ENCODE data around the gene DMRTC2.
"Not testable (repeated sequence)": the region's sequence is repeated elsewhere in the genome, so short reads cannot be mapped to it uniquely, and the experiment has no call there.

Gene DMRTC2

DNA sequence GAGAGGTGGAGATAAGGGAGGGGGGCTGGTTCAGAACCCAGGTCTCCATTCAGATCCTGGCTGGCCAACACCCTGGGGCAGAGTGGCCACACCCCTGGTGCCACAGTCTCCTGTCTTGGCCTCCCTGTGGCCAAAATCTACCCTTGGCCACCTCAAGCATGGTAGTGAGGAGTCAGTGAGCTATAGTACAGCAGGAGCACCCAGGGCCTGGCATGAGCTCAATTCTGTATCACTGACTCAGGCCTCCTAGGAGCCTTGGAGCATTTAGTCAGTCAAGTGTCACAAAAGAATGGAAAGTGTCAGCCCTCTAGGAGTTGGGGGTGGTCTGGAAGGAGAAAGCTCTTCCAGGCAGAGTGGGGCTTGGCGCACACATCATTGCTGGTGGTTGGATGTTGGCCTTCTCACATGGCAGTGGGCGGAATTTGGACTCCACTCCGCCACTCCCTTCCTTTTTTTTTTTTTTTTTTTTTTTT lies 25.6 kb downstream of the DMRTC2 start:
- H3K9me3 Mint-ChIP-seq = no peaks in the 10 kb centered on the region
- peaks cover 58% of the 10 kb centered on the region for H3K36me3 Mint-ChIP-seq (ENCODE audit: low read depth)
- H3K4me1 Mint-ChIP-seq (ENCODE audit: low read depth) = peaks cover 54% of the 10 kb centered on the region
- no peaks in the 10 kb centered on the region for H3K27me3 Mint-ChIP-seq (ENCODE audit: low read depth)
- peak overlapping the region; percentile 49 for H3K4me3 Mint-ChIP-seq
- H3K27ac Mint-ChIP-seq = peak overlapping the region; percentile 74
- DNase-seq (ENCODE audit: low spot score) = no peak

DNA sequence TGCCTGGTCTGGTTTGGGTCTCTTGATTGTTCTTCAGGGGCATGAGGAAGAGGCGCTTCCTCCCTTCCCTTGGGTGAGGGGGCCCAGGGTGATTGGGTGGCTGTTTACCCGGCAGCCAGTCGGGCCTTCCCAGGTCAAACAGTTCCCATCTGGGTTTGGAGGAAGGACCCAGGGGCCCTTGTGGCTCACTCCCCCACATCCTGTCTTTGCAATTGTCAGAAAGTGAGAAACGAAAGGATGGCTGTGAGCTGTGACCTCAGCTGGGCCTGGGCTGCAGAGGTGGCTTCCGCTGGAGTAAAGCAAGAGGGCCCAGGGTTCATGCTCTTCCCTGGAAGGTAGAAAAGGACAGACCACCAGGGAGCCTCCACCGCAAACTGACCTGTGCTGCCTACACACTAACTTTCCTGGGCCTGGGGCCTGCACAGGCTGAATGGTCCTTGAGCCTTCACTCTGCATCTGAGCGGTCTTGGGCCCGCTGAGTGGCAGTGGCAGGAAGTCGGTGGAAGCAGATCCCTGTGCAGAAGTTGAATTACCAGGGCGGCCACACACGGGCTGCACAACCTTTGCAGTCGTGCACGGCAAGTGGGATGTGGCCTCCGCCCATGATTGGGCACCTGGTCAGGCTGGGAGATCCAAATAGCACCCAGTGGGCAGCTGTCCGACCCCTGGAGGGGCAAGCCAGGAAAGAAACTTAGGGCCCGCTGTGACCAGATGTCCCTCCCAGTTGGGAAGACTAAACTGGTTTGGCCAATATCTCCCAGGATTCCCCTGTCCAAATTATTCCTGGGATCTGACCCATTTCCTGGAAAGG lies 26.9 kb downstream of the DMRTC2 start:
- peak; percentile 83 for DNase-seq (ENCODE audit: low spot score)
- Mint-ChIP-seq H3K27me3 (ENCODE audit: low read depth) (no peaks in the 10 kb centered on the region), H3K36me3 (ENCODE audit: low read depth) (peaks cover 50% of the 10 kb centered on the region), H3K4me3 (peak overlapping the region; percentile 82), H3K27ac (peak overlapping the region; percentile 96), H3K4me1 (ENCODE audit: low read depth) (peaks cover 62% of the 10 kb centered on the region), H3K9me3 (no peaks in the 10 kb centered on the region)

DNA sequence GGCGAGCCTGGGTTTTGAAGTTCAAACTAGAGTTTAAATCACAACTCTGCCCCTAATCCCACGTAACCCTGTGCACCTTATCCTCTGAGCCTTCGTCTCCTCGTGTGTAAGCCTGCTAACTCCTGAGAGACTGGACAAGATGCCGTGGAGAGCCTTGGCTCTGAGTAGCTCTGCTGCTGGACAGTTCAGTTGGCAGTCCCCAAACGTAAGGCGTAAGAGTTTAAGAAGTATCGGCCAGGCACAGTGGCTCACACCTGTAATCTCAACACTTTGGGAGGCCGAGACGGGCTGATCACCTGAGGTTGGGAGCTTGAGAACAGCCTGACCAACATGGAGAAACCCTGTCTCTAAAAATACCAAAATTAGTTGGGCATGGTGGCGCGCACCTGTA lies 27.5 kb downstream of the DMRTC2 start:
- Mint-ChIP-seq H3K4me1 (ENCODE audit: low read depth) (peaks cover 68% of the 10 kb centered on the region), H3K27me3 (ENCODE audit: low read depth) (no peaks in the 10 kb centered on the region), H3K36me3 (ENCODE audit: low read depth) (peaks cover 48% of the 10 kb centered on the region), H3K4me3 (peak overlapping the region; percentile 82), H3K27ac (peak overlapping the region; percentile 96), H3K9me3 (no peaks in the 10 kb centered on the region)
- DNase-seq (ENCODE audit: low spot score) = no peak

DNA sequence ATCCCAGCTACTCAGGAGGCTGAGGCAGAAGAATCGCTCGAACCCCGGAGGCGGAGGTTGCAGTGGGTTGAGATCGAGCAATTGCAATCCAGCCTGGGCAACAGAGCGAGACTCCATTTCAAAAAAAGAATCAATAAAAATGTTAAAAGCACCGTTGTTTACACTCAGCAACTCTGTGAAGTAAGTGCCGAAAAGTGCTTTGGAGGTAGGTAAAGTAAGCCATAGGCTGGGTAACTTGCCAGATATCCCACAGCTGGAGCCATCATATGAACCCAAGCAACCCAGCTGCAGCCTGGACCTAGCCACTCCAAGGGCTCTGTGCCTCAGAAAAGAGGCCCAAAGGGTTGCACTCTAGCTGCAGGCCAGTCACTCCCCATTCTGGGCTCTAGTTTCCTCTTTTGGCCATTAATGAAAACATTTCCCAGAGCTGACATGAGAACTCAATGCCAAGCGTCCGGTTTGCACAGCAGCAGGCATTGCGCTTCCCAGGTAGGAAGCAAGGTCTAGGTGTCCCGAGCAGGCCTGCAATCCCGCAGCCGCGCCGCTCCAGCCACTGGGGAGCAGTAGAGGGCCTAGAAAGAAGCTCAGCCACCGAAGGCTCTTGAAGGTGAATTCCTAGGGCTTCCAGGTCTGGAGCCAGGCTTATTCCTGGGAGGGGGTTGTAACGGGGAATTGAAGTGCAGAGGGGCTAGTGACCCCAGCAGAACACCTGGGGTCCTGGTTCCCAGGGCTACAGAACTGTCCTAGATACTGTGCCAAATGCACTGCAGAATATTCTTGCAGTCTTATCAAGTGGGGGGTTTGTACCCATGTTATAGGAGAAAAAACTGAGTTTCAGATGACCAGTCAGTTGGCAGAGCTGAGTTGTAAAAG lies 28.2 kb downstream of the DMRTC2 start:
- Mint-ChIP-seq H3K27me3 (ENCODE audit: low read depth) (no peaks in the 10 kb centered on the region), H3K4me1 (ENCODE audit: low read depth) (peaks cover 69% of the 10 kb centered on the region), H3K4me3 (peak overlapping the region; percentile 82), H3K27ac (peak overlapping the region; percentile 96), H3K36me3 (ENCODE audit: low read depth) (peaks cover 43% of the 10 kb centered on the region), H3K9me3 (no peaks in the 10 kb centered on the region)
- peak; percentile 57 for DNase-seq (ENCODE audit: low spot score)

DNA sequence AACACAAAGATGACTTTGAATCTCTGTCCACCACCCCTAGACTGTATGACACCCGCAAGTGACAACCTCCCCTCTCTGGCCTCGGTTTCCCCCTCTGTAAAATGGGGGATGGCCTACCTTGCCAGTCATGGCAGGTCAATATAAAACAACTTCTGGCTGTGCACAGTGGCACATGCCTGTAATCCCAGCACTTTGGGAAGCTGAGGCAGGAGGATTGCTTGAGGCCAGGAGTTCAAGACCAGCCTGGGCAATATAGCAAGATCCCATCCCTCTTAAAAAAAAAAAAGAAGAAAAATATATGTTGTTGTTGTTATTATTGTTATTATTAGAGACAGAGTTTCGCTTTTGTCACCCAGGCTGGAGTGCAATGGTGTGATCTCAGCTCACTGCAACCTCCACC lies 31.1 kb downstream of the DMRTC2 start:
- not testable (repeated sequence) for DNase-seq (ENCODE audit: low spot score); H3K9me3 Mint-ChIP-seq; H3K27me3 Mint-ChIP-seq (ENCODE audit: low read depth)
- H3K4me3 Mint-ChIP-seq = peak overlapping the region; percentile 80
- peaks cover 20% of the 10 kb centered on the region for H3K36me3 Mint-ChIP-seq (ENCODE audit: low read depth)
- H3K27ac Mint-ChIP-seq = peak overlapping the region; percentile 100
- H3K4me1 Mint-ChIP-seq (ENCODE audit: low read depth) = peaks cover 59% of the 10 kb centered on the region

DNA sequence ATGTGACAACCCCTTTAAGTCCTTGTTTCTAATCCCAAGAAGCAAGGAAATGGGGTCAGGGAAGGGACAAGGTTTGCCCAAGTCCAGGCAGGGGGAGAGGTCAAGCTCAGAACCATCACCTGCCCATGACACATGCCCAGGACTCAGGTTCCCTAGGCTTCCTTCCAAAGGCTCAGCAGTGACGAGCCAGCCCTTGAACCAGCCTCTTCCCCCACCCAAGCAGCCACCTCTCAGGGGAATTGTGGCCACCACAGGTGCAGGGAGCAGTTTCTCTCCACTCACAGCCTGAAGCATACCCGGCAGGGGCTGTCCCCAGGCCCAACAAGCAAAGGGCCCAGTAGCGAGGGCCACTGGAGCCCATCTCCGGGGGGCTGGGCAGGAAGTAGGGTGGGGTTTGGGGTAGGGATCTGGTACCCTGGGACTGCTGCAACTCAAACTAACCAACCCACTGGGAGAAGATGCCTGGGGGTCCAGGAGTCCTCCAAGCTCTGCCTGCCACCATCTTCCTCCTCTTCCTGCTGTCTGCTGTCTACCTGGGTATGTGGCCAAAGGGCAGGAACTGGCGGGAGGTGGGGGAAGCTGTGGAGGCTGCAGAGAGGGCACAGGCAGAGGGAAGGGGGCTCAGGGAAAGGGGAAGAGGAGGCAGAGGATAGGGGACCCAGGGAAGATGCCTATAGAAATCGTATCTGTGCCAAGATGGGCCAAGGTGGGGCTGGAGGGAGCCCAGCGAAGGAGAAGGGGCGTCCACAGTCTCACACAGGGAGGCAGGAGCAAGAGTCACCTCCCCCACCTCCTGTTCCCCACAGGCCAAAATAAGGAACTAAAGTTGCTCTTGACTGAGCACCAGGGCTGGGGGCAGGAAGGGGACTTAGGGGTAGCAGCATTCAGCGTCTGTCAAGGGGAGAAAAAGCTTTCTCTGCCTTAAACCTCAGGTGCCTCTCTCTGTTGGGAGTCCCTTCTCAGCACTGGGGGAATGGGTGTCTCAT lies 32.3 kb downstream of the DMRTC2 start, which contains the start of gene CD79A:
CD79A (plus strand) TSS at position 433 of the 986 bp plus-strand sequence; CDS start at position 459, 26 bp downstream.
- Mint-ChIP-seq H3K4me3 (peak within 1 kb of the TSS; percentile 38), H3K27me3 (ENCODE audit: low read depth) (no peaks in the 10 kb centered on the region), H3K4me1 (ENCODE audit: low read depth) (peaks cover 54% of the 10 kb centered on the region)

DNA sequence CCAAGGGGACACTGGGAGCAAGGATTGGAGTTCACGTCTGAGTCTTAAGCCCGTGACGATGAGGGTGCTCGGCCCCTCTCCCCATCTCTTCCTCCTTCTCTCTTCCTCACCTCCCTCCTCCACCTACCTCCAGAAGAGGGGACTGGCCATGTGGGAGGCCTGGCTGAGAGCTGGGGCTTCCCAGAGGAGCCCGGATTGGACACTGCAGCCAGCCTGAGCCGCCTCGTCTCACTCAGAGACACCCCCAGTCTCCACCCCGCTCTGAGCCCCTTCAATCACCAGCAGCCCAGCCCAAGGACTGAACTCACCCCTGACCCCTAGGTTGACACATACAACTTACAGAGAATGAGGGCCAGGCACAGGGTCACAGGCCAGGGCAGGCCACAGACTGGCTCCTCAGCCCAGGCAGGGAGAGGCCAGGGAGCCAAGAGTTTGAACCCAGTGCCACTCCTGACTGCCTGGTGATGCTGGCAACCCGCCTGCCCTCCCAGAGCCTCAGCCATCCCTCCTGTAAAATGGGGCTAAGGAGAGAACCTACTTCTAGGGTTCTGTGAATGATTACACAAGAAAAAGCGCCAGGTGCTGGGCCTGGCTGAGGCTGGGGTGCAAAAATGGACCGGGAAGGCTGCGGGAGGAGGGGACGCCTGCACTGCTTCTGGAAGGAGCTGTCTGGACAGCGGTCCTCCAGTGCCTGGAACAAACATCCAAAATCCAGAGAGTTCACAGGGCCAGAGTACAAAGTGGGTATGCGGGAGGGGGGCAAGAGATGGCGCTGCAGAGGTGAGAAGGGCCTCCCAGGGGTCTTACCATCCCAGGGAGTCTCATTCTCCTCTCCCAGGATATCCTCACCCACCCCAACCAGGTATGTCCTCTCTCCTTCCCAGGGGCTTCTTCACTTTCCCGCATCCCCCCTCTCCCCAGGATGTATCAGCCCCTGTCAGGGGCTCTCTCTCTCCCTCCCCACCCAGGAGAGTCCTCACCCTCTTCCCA lies 33.4 kb downstream of the DMRTC2 start:
- H3K36me3 Mint-ChIP-seq (ENCODE audit: low read depth) = peaks cover 6% of the 10 kb centered on the region
- no peaks in the 10 kb centered on the region for H3K27me3 Mint-ChIP-seq (ENCODE audit: low read depth)
- no peaks in the 10 kb centered on the region for H3K9me3 Mint-ChIP-seq
- peak overlapping the region; percentile 100 for H3K27ac Mint-ChIP-seq
- no peak for DNase-seq (ENCODE audit: low spot score)
- H3K4me3 Mint-ChIP-seq = peak overlapping the region; percentile 38
- peaks cover 51% of the 10 kb centered on the region for H3K4me1 Mint-ChIP-seq (ENCODE audit: low read depth)

More for the DNA sequence above, 32.3 kb downstream of the DMRTC2 start, which contains the start of gene CD79A:
- Mint-ChIP-seq H3K36me3 (ENCODE audit: low read depth) (peaks cover 9% of the 10 kb centered on the region), H3K27ac (peak within 1 kb of the TSS; percentile 100), H3K9me3 (no peaks in the 10 kb centered on the region)
- no peak for DNase-seq (ENCODE audit: low spot score)

DNA sequence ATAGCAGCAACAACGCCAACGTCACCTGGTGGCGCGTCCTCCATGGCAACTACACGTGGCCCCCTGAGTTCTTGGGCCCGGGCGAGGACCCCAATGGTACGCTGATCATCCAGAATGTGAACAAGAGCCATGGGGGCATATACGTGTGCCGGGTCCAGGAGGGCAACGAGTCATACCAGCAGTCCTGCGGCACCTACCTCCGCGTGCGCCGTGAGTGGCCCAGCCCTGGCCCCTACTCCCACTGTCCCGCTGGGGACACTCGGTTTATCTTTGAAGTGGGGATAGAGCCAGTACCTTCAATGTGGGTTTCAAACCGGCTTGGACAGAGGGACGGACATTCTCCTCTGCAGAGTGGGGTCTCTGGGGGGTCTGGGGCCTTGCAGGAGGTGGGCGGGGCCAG lies 34.2 kb downstream of the DMRTC2 start:
- Mint-ChIP-seq H3K9me3 (no peaks in the 10 kb centered on the region), H3K4me1 (ENCODE audit: low read depth) (peaks cover 48% of the 10 kb centered on the region), H3K27ac (no peak overlapping the region), H3K36me3 (ENCODE audit: low read depth) (peaks cover 9% of the 10 kb centered on the region), H3K4me3 (no peak overlapping the region), H3K27me3 (ENCODE audit: low read depth) (no peaks in the 10 kb centered on the region)
- DNase-seq (ENCODE audit: low spot score) = no peak

DNA sequence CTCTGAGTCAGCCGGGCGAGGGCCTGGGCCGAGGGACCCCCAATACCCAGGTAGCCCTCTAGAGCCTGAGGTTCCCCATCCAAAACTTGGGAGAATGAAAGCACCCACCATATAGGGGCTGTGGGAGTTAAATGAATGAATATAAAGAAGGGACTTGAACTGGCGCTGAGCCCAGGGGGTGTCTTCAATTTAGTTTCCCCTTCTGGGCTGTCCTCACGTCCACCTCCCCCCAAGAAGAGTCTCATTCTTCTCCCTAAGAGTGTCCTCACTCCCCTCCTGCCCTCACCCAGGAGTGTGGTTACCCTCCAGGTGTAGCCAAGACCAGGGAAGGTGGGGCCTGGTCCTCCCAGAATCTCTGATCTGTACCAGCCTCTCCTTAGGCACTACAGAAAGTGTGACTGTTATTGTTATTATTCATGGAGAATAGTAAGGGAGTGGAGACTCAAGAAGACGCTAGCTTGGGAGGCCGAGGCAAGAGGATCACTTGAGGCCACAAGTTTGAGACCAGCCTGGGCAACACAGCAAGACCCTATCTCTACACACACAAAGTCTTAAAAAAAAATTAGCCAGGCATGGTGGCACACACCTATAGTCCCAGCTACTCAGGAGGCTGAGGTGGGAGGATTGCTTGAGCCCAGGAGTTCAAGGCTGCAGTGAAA lies 35.0 kb downstream of the DMRTC2 start:
- H3K36me3 Mint-ChIP-seq (ENCODE audit: low read depth) = peaks cover 16% of the 10 kb centered on the region
- no peak for DNase-seq (ENCODE audit: low spot score)
- H3K27me3 Mint-ChIP-seq (ENCODE audit: low read depth) = no peaks in the 10 kb centered on the region
- peaks cover 46% of the 10 kb centered on the region for H3K4me1 Mint-ChIP-seq (ENCODE audit: low read depth)
- H3K9me3 Mint-ChIP-seq = no peaks in the 10 kb centered on the region
- H3K4me3 Mint-ChIP-seq = peak overlapping the region; percentile 40
- peak overlapping the region; percentile 76 for H3K27ac Mint-ChIP-seq

DNA sequence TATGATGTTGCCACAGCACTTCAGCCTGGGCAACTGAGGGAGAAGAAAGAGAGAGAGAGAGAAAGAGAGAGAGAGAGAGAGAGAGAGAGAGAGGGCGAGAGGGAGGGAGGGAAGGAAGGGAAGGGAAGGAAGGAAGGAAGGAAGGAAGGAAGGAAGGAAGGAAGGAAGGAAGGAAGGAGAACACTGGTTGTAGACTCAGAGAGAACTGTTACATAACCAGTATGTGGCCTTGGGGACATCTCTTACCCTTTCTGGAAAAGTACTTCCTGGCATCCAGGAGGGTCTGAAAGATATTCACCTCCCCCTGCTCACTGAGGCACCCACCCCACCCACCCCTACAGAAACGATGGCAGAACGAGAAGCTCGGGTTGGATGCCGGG lies 35.5 kb downstream of the DMRTC2 start:
- Mint-ChIP-seq H3K36me3 (ENCODE audit: low read depth) (peaks cover 20% of the 10 kb centered on the region), H3K9me3 (no peaks in the 10 kb centered on the region), H3K27ac (peak overlapping the region; percentile 76), H3K4me1 (ENCODE audit: low read depth) (peaks cover 48% of the 10 kb centered on the region), H3K4me3 (peak overlapping the region; percentile 40), H3K27me3 (ENCODE audit: low read depth) (no peaks in the 10 kb centered on the region)
- DNase-seq (ENCODE audit: low spot score) = no peak

DNA sequence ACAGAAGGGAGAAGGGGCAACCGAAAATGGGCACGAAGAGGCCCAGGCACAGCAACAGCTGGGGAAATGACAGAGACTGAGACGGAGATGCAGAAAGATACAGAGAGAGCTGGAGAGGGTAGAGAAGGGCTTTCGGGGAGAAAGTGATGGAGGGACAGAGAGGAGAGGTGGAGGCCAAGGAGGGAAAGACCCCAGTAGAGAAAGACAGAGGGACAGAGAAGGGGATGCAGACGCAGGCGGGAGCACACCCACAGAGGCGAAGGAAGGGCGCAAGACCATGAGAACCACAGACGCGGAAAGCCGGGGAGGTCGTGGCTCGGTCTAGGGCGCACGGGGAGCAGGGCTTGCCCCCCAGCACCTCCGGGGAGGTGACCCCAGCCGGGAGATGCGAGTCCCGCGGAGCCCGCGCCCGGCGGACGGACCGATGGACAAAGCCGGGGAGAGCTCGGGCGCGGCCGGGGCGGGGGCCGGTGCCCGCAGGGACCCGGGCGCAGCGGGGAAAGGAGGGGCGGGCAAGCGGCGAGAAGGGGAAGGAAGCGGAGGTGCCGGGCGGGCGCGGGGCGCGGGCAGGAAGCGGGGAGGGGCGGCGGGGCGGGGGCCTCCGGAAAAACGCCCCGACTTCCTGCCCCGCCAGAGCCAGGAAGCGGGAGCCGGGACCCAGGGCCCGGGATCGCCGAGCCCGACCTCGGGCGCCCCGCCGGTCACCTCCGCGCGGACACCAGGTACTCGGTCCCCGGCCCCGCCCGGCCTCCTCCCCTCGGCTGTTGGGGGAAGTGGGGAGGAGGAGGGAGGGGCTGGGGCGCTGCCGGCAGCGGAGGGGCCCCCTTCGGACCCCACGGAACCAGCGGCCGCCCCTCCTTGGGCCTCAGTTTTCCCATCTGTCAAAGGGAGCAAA lies 38.0 kb downstream of the DMRTC2 start, which contains the start of gene ARHGEF1:
ARHGEF1 (plus strand) TSS at position 617 of the 895 bp plus-strand sequence. CDS start 4,899 bp downstream, outside the sequence.
- DNase-seq (ENCODE audit: low spot score) = peak; percentile 65
- no peaks in the 10 kb centered on the region for H3K27me3 Mint-ChIP-seq (ENCODE audit: low read depth)
- H3K4me1 Mint-ChIP-seq (ENCODE audit: low read depth) = peaks cover 42% of the 10 kb centered on the region
- no peaks in the 10 kb centered on the region for H3K9me3 Mint-ChIP-seq
- peaks cover 41% of the 10 kb centered on the region for H3K36me3 Mint-ChIP-seq (ENCODE audit: low read depth)
- H3K27ac Mint-ChIP-seq = peak within 1 kb of the TSS; percentile 97
- peak within 1 kb of the TSS; percentile 98 for H3K4me3 Mint-ChIP-seq

Data from T-helper 2 cell treated with Interferon-gamma antibody and Interleukin-4, amounts not matched to agents 5 μg/mL and 100 μg/mL, for 36 hours (primary cell).